Non-pigmented ciliary epithelial cell (primary cell): ENCODE data around the gene EXOC3L4.

Source experiments
- DNase-seq: peaks from one replicate; pipeline ENCODE4 v3.0.0-alpha.2; 2010; ENCODE audit warnings: low read depth

EXOC3L4 gene

GRCh38 chr14:103091041-103091882 lies 3.3 kb upstream of the EXOC3L4 start:
- DNase-seq, result no peak

- DNase-seq, result no peak
Measured at GRCh38 chr14:103091883-103092222, 2.7 kb upstream of the EXOC3L4 start.

DNA sequence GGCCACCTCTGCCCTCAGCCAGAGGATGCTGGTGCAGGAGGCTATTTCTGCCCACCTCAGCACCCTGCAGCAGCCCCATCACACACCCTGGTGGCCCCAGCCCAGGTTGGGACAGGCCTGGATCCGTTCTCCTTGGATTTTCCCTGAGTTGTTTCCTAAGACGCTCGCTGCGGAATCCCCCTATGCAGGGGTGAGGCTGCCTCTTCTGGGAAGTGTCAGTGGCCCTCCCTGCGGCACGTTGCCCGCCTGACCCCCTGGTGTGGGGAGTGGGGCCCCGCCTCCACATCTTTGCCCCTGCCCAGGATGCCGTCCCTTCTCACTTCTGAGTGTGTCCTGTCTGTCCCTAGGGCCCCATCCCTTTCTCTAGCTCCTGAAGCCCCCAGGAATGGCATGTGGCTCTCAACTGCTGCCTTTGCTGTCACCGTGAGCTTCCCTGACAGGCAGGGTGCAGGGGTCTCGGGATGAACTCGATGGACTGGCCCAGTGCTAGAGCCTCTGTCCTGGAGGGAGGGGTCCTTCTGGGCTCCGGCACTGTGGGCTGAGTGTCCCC lies 594 bp upstream of the EXOC3L4 start:
- no peak for DNase-seq

DNA sequence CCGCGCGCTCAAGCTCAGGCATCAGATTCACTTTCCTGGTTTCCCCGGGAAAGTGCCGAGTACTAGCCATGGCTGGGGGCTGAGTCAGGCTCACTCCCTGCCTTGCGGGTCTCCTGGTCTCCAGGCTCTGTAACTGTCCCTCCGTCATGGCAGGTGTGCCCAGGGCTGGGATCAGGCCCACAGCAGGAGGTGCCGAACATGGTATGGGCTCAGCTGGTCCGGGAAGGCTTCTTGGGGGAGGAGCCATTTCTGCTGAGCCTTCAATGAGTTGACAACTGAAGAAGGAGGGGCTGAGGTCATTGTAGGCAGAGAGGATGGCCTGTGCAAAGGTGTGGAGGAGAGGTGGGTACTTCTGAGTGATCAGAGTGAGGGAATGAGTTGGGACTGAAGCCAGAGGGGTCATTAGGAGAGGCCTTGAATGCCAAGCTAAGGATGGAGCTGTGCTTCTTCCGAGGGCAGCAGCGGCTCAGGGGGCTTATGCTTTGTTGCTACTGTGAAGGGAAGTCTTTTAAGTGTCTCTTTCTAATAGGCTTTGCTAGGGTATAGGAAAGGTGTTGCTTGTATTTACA lies 769 bp downstream of the EXOC3L4 start:
- no peak for DNase-seq

- DNase-seq, result no peak
Measured at GRCh38 chr14:103096387-103096786, 1.9 kb downstream of the EXOC3L4 start.

GRCh38 chr14:103097244-103097993 lies 2.9 kb downstream of the EXOC3L4 start:
- DNase-seq, result no peak

DNA sequence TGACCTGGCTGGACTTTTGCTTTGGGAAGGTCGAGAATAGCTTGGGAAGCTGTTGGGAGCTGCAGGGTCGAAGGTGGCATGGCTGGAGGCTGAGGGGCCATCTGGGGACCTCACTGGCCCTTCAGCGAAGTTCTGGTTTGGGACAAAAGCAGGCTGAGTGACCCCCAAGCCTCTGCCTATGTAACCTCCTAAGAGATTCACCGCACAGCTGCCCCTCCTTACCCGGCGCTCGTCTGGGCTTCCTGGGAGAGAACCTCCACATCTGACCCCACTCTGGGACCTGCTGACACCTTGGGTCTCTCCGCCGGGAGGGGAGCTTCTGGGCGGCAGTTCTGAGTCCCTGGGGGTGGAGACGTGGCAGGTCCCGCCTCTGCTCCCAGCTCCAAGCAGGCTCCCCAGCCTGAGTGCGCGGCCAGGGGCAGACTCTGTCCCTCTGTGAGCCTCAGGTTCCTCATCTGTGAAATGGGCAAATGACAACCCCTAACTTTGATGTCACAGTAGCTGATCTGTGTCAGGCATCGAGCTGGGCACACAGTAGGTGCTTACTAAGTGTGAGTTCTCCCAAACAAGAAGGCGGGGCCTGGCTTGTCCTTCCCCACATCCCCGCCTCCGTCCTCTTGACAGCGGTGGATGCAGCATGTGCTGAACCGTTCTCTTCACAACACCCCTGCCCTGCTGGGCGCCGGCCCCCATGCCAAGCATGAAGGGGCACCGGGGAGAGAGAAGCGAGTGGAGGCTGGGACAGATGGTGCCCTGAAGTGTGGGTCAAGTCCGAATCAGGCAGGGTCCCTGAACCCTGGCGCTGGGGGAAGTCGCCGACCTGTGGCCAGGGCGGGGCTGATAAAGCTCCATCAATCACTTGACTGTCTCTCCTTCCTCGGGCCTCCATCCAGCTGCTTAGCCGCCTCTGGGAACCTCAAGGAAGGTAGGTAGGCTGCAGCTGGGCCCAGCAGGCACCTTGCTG lies 3.8 kb downstream of the EXOC3L4 start:
- DNase-seq, result no peak

GRCh38 chr14:103099081-103099732 lies 4.7 kb downstream of the EXOC3L4 start:
- no peak for DNase-seq

DNA sequence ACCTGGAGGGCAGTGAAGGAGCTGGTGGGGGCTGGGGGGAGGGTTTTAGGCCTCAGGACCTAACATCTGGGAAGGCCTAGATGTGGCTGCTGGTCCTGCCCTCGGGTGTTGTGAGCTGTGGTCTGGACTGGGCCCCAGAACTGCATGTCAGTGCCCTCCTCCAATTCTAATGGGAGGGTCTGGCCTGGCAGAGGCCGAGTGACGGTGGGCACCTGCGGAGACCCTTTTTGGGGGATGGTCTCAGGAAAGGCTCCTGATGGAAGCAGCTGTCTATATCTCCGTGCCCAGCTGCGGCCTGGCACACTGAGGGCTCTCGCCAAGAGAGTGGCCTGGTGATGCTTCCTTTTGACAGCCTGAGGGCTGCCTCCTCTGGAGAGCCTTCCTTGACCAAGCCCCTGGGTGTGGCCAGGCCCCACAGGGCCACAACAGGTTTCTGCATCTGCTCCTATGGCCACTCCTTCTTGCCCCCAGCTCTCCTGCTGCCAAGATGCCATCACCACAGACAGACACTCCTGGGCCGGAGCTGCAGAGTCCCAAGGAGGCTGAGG lies 5.3 kb downstream of the EXOC3L4 start:
- DNase-seq, result no peak

- no peak for DNase-seq
Measured at GRCh38 chr14:103100281-103101121, 6.0 kb downstream of the EXOC3L4 start.

- no peak for DNase-seq
Measured at GRCh38 chr14:103101257-103101962, 6.9 kb downstream of the EXOC3L4 start.

DNA sequence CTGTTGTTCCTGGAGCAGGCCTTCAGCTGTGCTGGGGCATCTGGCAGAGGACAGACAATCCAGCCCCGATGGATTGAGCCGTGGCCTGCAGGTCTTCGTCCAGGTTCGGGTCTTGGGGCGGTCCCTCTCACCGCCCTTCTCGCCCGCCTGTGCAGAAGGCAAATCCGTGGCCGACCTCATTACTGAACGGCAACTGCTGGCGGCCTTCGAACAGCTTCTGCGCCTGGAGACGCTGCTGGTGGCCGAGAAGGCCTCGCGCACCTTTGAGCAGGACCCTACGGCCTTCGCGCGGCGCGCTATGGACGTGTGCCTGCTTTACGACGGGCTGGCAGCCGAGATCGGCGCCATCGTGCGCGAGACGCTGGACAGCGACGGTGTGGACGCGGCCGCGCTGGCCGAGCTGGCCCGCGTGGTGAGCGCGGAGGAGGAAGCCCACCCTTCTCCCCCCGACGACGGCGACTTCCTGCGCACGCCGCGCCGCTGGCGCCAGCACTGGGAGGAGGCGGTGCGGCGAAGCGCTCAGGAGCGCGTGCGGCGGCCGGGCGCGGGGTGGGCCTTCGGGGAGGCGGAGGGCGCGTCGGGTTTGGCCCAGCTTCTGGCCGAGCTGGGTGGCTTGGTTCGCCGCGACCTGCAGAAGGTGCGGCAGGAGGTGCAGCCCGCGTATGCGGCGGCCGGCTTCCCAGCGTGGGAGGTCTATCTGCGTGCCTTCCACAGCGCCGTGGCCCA lies 7.6 kb downstream of the EXOC3L4 start:
- no peak for DNase-seq

- DNase-seq, result no peak
Measured at GRCh38 chr14:103102689-103103260, 8.2 kb downstream of the EXOC3L4 start.

DNA sequence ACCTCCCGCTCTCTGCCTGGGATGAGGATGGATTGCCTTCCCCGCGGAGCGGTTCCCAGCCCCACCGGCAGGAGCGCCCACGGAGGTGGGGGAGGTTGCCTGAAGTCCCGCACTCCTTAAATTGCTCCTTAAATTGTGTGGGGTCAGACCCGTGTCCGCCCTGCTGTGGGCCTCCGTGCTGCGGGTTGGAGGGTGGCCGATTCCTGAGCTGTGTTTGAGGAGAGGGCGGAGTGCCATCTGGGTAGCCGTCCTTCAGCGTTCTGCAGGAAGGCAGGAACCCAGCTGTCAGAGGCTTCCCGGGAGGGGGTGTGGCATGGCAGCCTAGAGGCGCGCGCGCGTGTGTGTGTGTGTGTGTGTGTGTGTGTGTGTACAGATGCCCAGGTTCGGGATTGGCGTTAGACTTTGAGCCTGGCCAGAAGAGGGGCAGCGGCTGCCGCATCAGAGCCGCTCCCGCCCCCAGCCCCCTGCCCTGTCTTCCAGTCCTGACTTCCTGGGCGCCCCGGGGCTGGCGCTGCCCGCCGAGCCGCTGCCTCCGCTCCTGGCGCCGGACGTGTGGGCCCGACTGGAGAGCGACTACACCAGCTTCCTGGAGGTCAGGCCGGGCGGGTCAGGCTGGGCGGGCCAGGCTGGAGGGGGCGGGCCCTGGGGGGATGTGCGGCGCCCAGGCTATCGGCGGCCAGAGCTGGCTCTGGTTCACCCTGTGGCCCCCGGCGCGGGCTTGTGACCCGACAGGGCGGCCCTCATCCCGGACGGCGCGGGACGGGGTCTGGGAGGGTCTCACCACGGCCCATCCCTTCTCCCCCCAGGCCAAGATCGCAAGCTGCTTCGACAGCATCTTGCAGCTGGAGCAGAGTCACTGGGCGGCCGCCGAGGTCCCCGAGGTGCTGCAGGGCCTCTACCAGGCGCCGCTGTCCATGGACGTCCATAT lies 9.2 kb downstream of the EXOC3L4 start:
- no peak for DNase-seq

GRCh38 chr14:103104389-103104653 lies 9.8 kb downstream of the EXOC3L4 start:
- DNase-seq, result no peak

DNA sequence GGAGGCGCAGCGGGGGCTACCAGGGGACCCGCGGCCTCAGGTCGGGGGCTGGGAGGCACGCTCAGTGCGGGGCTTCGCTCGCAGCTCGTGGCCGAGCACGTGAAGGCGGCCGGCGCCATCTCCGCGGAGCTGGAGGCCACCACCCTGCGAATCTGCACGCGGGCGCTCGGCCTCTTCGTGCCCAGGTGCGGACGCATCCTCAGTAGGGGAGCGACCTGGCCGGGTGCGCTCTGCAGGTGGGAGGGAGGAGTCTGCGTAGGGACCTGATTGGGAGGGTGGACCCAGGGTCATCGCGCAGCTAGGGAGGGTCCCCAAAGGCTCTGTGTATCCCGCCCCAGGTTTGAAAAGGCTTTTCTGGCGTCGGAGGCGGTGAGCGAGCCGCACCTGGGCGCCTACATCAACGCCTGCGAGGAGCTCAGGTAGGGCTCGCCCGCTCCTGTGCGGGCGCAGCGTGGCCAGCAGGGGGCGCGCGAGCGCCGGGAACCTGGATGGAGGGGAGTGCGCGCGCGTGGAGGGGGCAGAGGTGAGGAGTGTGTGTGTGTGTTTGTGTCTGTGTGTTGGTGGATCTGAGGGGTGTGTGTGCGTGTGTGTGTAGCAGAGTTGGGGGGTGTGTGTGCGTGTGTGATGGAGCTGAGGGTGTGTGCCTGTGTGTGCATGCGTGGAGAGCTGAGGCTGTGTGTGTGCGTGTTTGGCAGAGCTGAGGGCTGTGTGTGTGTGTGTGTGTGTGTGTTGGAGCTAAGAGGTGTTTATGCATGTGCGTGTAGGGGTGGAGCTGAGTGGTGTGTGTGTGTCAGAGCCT lies 10.3 kb downstream of the EXOC3L4 start:
- no peak for DNase-seq
